HepG2 (cell line): Measurements from ENCODE around the gene JPT1. TPM values are rescaled to one million over a fixed set of nuclear protein-coding genes. Genes with fewer than 3 reads are reported as not detected.

Source experiments
- CCAR2 ChIP-seq: fragments of 200-400 bp; formaldehyde crosslinking; optimal IDR thresholded peaks from 2 replicates; pipeline ENCODE3; 2018; ENCODE audit warnings: low read depth, mild to moderate bottlenecking, low read length, moderate library complexity
- HOXD1 ChIP-seq: sonication (generic); formaldehyde crosslinking; IDR thresholded peaks from 2 replicates; pipeline ENCODE4 v1.5.0; 2020; ENCODE audit warnings: missing genetic modification reagents
- MAFF ChIP-seq: IDR thresholded peaks from 2 replicates; pipeline ENCODE4 v1.6.1; 2011; ENCODE audit warnings: low read depth, low read length, improper control_type of control experiment
- MAZ ChIP-seq, 2 experiments: sonication (generic) in 1 of 2; formaldehyde crosslinking in 1 of 2; IDR thresholded peaks; 2 replicates each; pipeline versions ENCODE4 v1.5.0 to v1.6.1; 2012 to 2020; ENCODE audit warnings: low read depth in 2 of 2, mild to moderate bottlenecking in 2 of 2, borderline replicate concordance in 1 of 2, improper control_type of control experiment in 1 of 2, low read length in 1 of 2, missing genetic modification reagents in 1 of 2, moderate library complexity in 1 of 2
- MZF1 ChIP-seq: sonication (generic); formaldehyde crosslinking; IDR thresholded peaks from 2 replicates; pipeline ENCODE4 v1.8.1; 2023; ENCODE audit warnings: mild to moderate bottlenecking, missing genetic modification reagents, borderline replicate concordance
- REXO4 ChIP-seq: sonication (generic); formaldehyde crosslinking; IDR thresholded peaks from 2 replicates; pipeline ENCODE4 v1.8.0; 2022; ENCODE audit warnings: missing genetic modification reagents, mild to moderate bottlenecking, borderline replicate concordance
- ZFX ChIP-seq: sonication (generic); formaldehyde crosslinking; IDR thresholded peaks from 2 replicates; pipeline ENCODE4 v1.4.0; 2020; ENCODE audit warnings: mild to moderate bottlenecking, low read depth, missing genetic modification reagents, moderate library complexity
- ZNF367 ChIP-seq: sonication (generic); formaldehyde crosslinking; IDR thresholded peaks from 2 replicates; pipeline ENCODE4 v1.4.0; 2020; ENCODE audit warnings: missing genetic modification reagents, borderline replicate concordance
- ZNF549 ChIP-seq: sonication (generic); formaldehyde crosslinking; IDR thresholded peaks from 2 replicates; pipeline ENCODE4 v1.5.0; 2020; ENCODE audit warnings: missing genetic modification reagents
- polyA plus RNA-seq, 8 experiments: library from polyadenylated mRNA; depleted of rRNA in 3 of 8; stranded (reverse) in 7 of 8; unstranded in 1 of 8; fragments of >200 nt; fragmentation: Illumina TruSeq in 4 of 8; extraction: Trizol in 4 of 8; gene quantifications; 2 replicates each; pipeline versions ENCODE4 v1.2.1 to v1.2.3, GENCODE V29; 2011 to 2016; ENCODE audit warnings: low read depth in 4 of 8, missing spikeins in 1 of 8, mixed read lengths in 1 of 8; ENCODE audit not compliant: insufficient read depth in 1 of 8
- total RNA-seq, 5 experiments: library from RNA; depleted of rRNA; stranded (reverse); fragments of >200 nt; fragmentation: Illumina TruSeq; extraction: Trizol; gene quantifications; 2 replicates each; pipeline ENCODE4 v1.2.3, GENCODE V29; 2016; ENCODE audit warnings: low read depth in 1 of 5
- TF ChIP-seq, protein P1 (sequence below): sonication (generic); formaldehyde crosslinking; IDR thresholded peaks from 2 replicates; pipeline ENCODE4 v1.5.1; 2020; ENCODE audit warnings: mild to moderate bottlenecking, missing genetic modification reagents, moderate library complexity
- TF ChIP-seq, protein P2 (sequence below): sonication (generic); formaldehyde crosslinking; IDR thresholded peaks from 2 replicates; pipeline ENCODE4 v1.4.0; 2020; ENCODE audit warnings: missing genetic modification reagents
- TF ChIP-seq, protein P3 (sequence below): sonication (generic); formaldehyde crosslinking; IDR thresholded peaks from 2 replicates; pipeline ENCODE4 v1.5.1; 2020; ENCODE audit warnings: mild to moderate bottlenecking, missing genetic modification reagents
- TF ChIP-seq, protein P4 (sequence below): sonication (generic); formaldehyde crosslinking; IDR thresholded peaks from 2 replicates; pipeline ENCODE4 v1.8.0; 2022; ENCODE audit warnings: missing genetic modification reagents, low read depth, mild to moderate bottlenecking, borderline replicate concordance

The JPT1 gene
- total and polyA plus RNA-seq, 2 of the 13 experiments (the other 11 are each of a cell fraction or from before 2014, with no cell fraction given): 43.3 to 256 TPM

DNA sequence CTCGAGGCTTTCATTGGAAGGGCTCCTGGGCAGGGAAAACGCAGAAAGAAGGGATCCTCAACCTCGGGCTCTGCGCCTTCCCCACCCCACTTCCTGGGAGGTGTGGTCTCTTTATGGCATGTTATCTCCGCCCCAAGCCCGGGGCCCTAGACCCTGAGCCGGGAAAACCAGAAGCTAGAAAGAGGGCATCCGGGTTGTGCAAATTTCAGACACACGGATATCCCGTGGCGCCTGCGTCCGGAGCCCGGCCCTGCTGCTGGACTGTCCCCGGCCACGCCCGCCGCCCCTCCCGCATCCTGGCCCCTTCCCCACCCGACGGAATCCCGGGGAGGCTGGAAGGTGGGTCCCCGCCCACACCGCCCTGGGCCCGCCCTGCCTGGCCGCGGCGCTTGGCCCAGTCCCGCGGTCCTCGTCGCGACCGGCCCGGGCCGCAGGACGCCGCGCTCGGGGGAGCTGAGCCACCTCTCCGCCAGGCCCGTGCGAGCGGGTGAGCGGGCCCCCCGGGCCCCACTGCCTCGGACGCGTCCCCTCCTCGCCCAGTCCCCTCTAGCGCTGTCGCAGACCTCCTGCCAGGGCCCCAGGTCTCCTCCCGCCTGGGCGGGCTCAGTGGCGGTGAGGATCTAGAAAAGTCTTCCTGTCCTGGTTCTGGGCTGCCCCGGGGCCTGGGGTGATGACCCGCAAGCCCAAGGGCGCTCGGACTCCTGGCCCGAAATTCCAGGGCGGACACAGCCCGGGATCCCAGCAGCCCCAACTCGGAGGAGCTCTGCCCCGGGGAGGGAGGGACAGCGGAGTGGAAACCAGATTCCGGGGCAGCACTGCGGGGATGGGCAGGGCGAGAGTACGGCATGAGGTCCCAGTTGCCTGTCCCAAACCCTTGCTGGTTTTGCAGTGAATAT lies 66.5 kb downstream of the JPT1 start, which contains the start of gene SLC16A5 (continued):
- TF ChIP-seq ZNF367 (no peak), CCAR2 (no peak), MAFF (no peak), REXO4 (CRISPR knock-in tag) (no peak), ZNF549 (CRISPR knock-in tag) (no peak), MZF1 (no peak; the same call in 1 of the 2 replicates), ZFX (CRISPR knock-in tag) (peak; percentile 84), HOXD1 (CRISPR knock-in tag) (peak; percentile 35; the same call in 1 of the 2 replicates), MAZ (IDR thresholded peaks at IDR 0.05; ENCODE audit: borderline replicate concordance, low read depth, low read length) (peak; percentile 84; the same call in 1 of the 2 replicates), MAZ (CRISPR knock-in tag; IDR thresholded peaks at IDR 0.05; ENCODE audit: low read depth) (peak; percentile 88)
- TF ChIP-seq, protein P1, sequence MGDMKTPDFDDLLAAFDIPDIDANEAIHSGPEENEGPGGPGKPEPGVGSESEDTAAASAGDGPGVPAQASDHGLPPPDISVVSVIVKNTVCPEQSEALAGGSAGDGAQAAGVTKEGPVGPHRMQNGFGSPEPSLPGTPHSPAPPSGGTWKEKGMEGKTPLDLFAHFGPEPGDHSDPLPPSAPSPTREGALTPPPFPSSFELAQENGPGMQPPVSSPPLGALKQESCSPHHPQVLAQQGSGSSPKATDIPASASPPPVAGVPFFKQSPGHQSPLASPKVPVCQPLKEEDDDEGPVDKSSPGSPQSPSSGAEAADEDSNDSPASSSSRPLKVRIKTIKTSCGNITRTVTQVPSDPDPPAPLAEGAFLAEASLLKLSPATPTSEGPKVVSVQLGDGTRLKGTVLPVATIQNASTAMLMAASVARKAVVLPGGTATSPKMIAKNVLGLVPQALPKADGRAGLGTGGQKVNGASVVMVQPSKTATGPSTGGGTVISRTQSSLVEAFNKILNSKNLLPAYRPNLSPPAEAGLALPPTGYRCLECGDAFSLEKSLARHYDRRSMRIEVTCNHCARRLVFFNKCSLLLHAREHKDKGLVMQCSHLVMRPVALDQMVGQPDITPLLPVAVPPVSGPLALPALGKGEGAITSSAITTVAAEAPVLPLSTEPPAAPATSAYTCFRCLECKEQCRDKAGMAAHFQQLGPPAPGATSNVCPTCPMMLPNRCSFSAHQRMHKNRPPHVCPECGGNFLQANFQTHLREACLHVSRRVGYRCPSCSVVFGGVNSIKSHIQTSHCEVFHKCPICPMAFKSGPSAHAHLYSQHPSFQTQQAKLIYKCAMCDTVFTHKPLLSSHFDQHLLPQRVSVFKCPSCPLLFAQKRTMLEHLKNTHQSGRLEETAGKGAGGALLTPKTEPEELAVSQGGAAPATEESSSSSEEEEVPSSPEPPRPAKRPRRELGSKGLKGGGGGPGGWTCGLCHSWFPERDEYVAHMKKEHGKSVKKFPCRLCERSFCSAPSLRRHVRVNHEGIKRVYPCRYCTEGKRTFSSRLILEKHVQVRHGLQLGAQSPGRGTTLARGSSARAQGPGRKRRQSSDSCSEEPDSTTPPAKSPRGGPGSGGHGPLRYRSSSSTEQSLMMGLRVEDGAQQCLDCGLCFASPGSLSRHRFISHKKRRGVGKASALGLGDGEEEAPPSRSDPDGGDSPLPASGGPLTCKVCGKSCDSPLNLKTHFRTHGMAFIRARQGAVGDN (CRISPR knock-in tag): peak; percentile 72
- TF ChIP-seq, protein P2, sequence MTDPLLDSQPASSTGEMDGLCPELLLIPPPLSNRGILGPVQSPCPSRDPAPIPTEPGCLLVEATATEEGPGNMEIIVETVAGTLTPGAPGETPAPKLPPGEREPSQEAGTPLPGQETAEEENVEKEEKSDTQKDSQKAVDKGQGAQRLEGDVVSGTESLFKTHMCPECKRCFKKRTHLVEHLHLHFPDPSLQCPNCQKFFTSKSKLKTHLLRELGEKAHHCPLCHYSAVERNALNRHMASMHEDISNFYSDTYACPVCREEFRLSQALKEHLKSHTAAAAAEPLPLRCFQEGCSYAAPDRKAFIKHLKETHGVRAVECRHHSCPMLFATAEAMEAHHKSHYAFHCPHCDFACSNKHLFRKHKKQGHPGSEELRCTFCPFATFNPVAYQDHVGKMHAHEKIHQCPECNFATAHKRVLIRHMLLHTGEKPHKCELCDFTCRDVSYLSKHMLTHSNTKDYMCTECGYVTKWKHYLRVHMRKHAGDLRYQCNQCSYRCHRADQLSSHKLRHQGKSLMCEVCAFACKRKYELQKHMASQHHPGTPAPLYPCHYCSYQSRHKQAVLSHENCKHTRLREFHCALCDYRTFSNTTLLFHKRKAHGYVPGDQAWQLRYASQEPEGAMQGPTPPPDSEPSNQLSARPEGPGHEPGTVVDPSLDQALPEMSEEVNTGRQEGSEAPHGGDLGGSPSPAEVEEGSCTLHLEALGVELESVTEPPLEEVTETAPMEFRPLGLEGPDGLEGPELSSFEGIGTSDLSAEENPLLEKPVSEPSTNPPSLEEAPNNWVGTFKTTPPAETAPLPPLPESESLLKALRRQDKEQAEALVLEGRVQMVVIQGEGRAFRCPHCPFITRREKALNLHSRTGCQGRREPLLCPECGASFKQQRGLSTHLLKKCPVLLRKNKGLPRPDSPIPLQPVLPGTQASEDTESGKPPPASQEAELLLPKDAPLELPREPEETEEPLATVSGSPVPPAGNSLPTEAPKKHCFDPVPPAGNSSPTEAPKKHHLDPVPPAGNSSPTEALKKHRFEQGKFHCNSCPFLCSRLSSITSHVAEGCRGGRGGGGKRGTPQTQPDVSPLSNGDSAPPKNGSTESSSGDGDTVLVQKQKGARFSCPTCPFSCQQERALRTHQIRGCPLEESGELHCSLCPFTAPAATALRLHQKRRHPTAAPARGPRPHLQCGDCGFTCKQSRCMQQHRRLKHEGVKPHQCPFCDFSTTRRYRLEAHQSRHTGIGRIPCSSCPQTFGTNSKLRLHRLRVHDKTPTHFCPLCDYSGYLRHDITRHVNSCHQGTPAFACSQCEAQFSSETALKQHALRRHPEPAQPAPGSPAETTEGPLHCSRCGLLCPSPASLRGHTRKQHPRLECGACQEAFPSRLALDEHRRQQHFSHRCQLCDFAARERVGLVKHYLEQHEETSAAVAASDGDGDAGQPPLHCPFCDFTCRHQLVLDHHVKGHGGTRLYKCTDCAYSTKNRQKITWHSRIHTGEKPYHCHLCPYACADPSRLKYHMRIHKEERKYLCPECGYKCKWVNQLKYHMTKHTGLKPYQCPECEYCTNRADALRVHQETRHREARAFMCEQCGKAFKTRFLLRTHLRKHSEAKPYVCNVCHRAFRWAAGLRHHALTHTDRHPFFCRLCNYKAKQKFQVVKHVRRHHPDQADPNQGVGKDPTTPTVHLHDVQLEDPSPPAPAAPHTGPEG (CRISPR knock-in tag): peak; percentile 54; the same call in 1 of the 2 replicates
- TF ChIP-seq, protein P3, sequence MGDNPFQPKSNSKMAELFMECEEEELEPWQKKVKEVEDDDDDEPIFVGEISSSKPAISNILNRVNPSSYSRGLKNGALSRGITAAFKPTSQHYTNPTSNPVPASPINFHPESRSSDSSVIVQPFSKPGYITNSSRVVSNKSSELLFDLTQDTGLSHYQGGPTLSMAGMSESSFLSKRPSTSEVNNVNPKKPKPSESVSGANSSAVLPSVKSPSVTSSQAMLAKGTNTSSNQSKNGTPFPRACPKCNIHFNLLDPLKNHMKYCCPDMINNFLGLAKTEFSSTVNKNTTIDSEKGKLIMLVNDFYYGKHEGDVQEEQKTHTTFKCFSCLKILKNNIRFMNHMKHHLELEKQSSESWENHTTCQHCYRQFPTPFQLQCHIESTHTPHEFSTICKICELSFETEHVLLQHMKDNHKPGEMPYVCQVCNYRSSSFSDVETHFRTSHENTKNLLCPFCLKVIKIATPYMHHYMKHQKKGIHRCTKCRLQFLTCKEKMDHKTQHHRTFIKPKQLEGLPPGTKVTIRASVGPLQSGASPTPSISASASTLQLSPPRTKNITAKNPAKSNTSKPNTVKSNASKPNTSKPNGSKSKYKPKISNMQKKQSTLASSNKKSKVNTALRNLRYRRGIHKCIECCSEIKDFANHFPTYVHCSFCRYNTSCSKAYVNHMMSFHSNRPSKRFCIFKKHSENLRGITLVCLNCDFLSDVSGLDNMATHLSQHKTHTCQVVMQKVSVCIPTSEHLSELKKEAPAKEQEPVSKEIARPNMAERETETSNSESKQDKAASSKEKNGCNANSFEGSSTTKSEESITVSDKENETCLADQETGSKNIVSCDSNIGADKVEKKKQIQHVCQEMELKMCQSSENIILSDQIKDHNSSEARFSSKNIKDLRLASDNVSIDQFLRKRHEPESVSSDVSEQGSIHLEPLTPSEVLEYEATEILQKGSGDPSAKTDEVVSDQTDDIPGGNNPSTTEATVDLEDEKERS (CRISPR knock-in tag): no peak
- TF ChIP-seq, protein P4, sequence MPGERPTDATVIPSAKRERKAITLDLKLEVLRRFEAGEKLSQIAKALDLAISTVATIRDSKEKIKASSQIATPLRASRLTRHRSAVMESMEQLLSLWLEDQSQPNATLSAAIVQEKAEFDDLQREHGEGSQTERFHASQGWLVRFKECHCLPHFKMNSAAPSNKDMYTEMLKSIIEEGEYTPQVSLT (CRISPR knock-in tag): no peak
